ENCODE measurements around the gene DLG1.

GRCh38 chr3:197337214-197337613 is 38.8 kb upstream of the DLG1 start:
- TF ChIP-seq CTCF (conservative IDR thresholded peaks at IDR 0.05; ENCODE audit: low read depth, low read length) (no peak), EZH2 (IDR thresholded peaks at IDR 0.05; ENCODE audit: borderline replicate concordance, low read depth, low read length, poor library complexity, severe bottlenecking) (no peak)
